Ascending aorta (tissue), 2 donors: ENCODE data around the gene CELF1. TPM values are rescaled to one million over a fixed set of nuclear protein-coding genes. Genes with fewer than 3 reads are reported as not detected.

Experiments
- DNase-seq, 2 donors: peaks; one replicate each; pipeline ENCODE4 v3.0.0-alpha.2; 2019; ENCODE audit warnings: low spot score in 2 of 2
- H3K27ac ChIP-seq, 2 donors: fragments of 200-600 bp; sonication (generic); one replicate each; pipeline ENCODE4 v1.5.1; 2016 to 2017; ENCODE audit warnings: mild to moderate bottlenecking in 1 of 2
- H3K27me3 ChIP-seq: fragments of 200-600 bp; sonication (generic); one replicate; pipeline ENCODE4 v1.5.1; 2017
- H3K36me3 ChIP-seq, 2 donors: fragments of 200-600 bp; sonication (generic); one replicate each; pipeline ENCODE4 v1.5.1; 2016
- H3K4me1 ChIP-seq, 2 donors: fragments of 200-600 bp; sonication (generic); one replicate each; pipeline ENCODE4 v1.5.1; 2016 to 2017; ENCODE audit warnings: mild to moderate bottlenecking in 1 of 2
- H3K4me3 ChIP-seq, 2 donors: fragments of 200-600 bp; sonication (generic); one replicate each; pipeline ENCODE4 v1.5.1; 2016 to 2017; ENCODE audit warnings: mild to moderate bottlenecking in 1 of 2
- H3K9me3 ChIP-seq, 2 donors: fragments of 200-600 bp; sonication (generic); one replicate each; pipeline ENCODE4 v1.5.1; 2016
- intact Hi-C: fragments of 100-400 bp; cut with DNase I; formaldehyde crosslinking; loops from one replicate; pipeline ENCODE4 v1.15.1; 2023
- total RNA-seq: library from RNA; depleted of rRNA; stranded (reverse); fragments of >200 nt; gene quantifications from one replicate; pipeline ENCODE4 v1.1.0, GENCODE V29; 2016
- TF ChIP-seq, protein P1 (sequence below), 3 experiments: fragments of 200-600 bp in 2 of 3; fragments of 450-650 bp in 1 of 3; sonication (generic) in 2 of 3; IDR thresholded peaks; one replicate each; pipeline ENCODE4 v1.5.1; 2016 to 2019; ENCODE audit warnings: antibody characterized with exemption in 3 of 3, mild to moderate bottlenecking in 1 of 3, moderate library complexity in 1 of 3

The CELF1 gene
- total RNA-seq, 1 donor from 2014 or later, result 68.9 TPM

DNA sequence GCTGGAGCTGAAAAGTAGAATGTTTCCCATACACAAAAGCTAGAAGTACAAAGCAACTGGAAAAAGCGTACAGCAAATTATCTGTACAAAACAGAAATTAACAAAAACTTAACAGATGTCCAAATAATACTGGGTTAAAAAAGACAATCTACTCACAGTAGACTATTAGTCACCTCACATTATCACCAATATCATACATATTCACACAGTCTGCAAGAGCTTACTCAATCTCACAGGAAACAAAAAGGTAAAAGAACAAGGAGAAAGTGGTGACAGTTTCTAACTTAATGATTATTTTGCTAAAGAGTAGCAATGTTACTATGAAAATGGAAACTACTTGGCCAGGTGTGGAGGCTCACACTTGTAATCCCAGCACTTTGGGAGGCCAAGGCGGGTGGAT is 11.9 kb downstream of the CELF1 start:
- DNase-seq, result no peak
- Histone ChIP-seq H3K27ac (no peak overlapping the region), H3K4me1 (peaks cover 0 to 20% of the 10 kb centered on the region in 2 donors), H3K9me3 (no peaks in the 10 kb centered on the region), H3K4me3 (no peak overlapping the region), H3K36me3 (no peaks in the 10 kb centered on the region), H3K27me3 (no peaks in the 10 kb centered on the region)
- intact Hi-C loops, result no loop called here
- TF ChIP-seq, protein P1, sequence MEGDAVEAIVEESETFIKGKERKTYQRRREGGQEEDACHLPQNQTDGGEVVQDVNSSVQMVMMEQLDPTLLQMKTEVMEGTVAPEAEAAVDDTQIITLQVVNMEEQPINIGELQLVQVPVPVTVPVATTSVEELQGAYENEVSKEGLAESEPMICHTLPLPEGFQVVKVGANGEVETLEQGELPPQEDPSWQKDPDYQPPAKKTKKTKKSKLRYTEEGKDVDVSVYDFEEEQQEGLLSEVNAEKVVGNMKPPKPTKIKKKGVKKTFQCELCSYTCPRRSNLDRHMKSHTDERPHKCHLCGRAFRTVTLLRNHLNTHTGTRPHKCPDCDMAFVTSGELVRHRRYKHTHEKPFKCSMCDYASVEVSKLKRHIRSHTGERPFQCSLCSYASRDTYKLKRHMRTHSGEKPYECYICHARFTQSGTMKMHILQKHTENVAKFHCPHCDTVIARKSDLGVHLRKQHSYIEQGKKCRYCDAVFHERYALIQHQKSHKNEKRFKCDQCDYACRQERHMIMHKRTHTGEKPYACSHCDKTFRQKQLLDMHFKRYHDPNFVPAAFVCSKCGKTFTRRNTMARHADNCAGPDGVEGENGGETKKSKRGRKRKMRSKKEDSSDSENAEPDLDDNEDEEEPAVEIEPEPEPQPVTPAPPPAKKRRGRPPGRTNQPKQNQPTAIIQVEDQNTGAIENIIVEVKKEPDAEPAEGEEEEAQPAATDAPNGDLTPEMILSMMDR (IDR thresholded peaks at IDR 0.05), result no peak

DNA sequence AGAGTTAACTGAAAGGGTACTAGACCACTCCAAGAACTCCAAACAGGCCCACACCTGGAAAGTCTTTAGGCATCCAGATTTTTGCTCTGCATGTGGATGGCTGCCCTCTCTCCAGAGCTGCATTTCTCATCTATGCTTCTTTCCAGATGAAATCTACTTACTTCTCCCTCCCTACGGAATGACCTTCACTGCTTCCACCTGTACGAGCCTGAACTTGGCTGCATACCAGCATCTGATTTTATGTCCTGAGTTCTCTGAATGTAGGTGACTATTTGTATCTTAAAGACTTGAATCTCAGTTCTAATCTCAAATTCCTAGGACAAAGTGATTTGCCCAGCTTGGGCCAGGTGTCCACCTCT is 13.3 kb downstream of the CELF1 start:
- H3K4me1 ChIP-seq, result peaks cover 0 to 24% of the 10 kb centered on the region in 2 donors
- intact Hi-C loops, result no loop called here

DNA sequence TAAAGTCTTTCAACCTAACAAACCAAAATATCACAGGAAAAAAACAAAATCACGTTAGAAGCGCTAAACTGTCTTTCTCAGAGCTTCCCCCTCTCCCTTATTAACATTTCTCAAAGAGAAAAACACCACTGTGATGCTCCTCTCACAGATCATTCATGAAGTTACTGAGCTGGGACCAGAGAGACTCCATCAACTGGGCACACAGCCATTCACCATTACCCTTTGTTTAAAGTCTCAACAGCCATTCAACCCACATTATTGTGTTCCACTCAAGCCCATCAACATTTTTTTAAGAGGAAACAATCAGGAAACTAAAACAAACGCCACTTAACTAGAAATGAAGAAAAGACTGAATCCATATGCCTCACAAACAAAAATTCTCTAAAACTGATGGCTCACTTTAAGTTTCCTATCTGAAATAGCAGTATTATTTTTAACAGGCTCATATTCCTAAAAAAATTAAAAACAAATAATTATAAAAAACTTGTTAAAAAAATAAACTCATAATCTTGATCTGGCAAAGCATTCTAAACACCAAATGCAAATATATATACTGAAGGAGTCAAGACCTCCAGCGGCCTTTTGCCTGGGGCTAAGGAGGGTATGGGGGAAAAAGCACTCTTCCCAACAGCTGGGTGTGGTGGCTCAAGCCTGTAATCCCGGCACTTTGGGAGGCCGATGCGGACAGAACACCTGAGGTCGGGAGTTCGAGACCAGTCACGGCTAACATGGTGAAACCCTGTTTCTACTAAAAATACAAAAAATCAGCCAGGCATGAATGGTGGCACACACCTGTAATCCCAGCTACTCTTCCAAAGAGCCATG is 14.0 kb downstream of the CELF1 start:
- no peak for DNase-seq
- peaks cover 0 to 31% of the 10 kb centered on the region in 2 donors for H3K4me1 ChIP-seq
- H3K4me3 ChIP-seq, result no peak overlapping the region
- H3K9me3 ChIP-seq, result no peaks in the 10 kb centered on the region
- TF ChIP-seq, protein P1 (IDR thresholded peaks at IDR 0.05), result no peak
- no peaks in the 10 kb centered on the region for H3K36me3 ChIP-seq
- H3K27ac ChIP-seq, result no peak overlapping the region
- no peaks in the 10 kb centered on the region for H3K27me3 ChIP-seq
- intact Hi-C loops, result no loop called here

More for the DNA sequence above, 13.3 kb downstream of the CELF1 start:
- TF ChIP-seq, protein P1 (IDR thresholded peaks at IDR 0.05), result no peak
- no peak for DNase-seq
- H3K27ac ChIP-seq, result no peak overlapping the region
- no peaks in the 10 kb centered on the region for H3K36me3 ChIP-seq
- no peak overlapping the region for H3K4me3 ChIP-seq
- no peaks in the 10 kb centered on the region for H3K9me3 ChIP-seq
- no peaks in the 10 kb centered on the region for H3K27me3 ChIP-seq

DNA sequence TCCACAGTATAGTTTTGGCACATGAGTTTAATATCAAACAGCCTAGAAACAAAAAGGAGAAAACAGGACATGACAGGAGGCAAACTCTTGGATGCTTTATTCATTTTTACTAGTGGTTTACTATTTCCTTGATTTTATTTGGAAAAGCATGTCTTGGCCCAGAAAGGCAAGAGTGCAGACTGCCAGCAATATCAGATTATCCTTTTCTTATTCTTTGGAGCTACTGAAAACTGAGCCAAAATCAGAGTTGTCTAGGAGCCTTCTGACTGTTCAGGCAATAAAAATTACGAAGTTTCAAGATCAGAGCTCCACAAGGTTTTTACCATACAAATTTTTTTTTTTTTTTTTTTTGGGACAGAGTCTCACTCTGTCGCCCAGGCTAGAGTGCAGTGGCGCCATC is 16.0 kb downstream of the CELF1 start:
- intact Hi-C loops, result no loop called here
- DNase-seq, result no peak
- no peaks in the 10 kb centered on the region for H3K27me3 ChIP-seq
- no peaks in the 10 kb centered on the region for H3K36me3 ChIP-seq
- TF ChIP-seq, protein P1 (IDR thresholded peaks at IDR 0.05), result no peak
- H3K4me3 ChIP-seq, result no peak overlapping the region
- H3K4me1 ChIP-seq, result peaks cover 9 to 45% of the 10 kb centered on the region in 2 donors
- no peaks in the 10 kb centered on the region for H3K9me3 ChIP-seq
- H3K27ac ChIP-seq, result peak overlapping the region in 1 of 2 donors; percentile 20

DNA sequence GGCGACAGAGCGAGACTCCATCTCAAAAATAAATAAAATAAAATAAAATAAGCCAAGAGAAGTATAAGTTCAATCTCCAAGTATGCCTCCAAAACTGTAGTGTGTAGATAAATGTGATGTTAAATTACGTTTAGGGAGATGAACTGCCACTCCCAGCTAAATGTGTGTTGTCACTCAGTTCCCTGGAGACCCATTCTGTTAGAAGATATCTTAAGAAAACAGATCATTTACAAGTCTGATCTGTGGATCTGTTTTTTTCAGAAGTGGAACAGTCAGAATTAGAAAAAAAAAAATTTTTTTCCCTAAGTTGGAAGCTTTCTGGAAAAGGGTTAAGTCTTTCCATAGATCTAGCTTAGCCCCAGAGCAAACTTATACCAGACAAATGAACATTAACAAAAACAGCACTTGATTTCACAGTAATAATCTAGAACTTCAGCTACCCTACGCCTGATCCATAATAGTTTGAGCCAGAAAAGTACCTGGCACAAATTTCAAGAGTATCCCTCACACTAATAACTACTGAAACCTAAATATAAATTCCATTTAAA is 18.2 kb downstream of the CELF1 start:
- Histone ChIP-seq H3K27me3 (no peaks in the 10 kb centered on the region), H3K27ac (peak overlapping the region; percentile 25 to 52), H3K36me3 (no peaks in the 10 kb centered on the region), H3K9me3 (no peaks in the 10 kb centered on the region), H3K4me1 (peaks cover 12 to 45% of the 10 kb centered on the region in 2 donors), H3K4me3 (no peak overlapping the region)
- intact Hi-C loops, result no loop called here
- TF ChIP-seq, protein P1 (IDR thresholded peaks at IDR 0.05), result no peak
- DNase-seq, result no peak
